Peyer's patch (tissue), 4 donors: ENCODE data around the gene PTPN13.

ENCODE experiments used
- CTCF ChIP-seq, 6 experiments: fragments of 450-650 bp in 4 of 6; fragments of 200-600 bp in 2 of 6; sonication (generic) in 1 of 6; IDR thresholded peaks; one replicate each; pipeline ENCODE4 v1.5.1; 2017 to 2019; ENCODE audit warnings: antibody characterized with exemption in 6 of 6, mild to moderate bottlenecking in 3 of 6, moderate library complexity in 1 of 6
- POLR2A ChIP-seq, 2 donors: fragments of 450-650 bp; IDR thresholded peaks; one replicate each; pipeline ENCODE4 v1.5.1; 2017; ENCODE audit warnings: antibody characterized with exemption in 2 of 2, mild to moderate bottlenecking in 2 of 2, moderate library complexity in 2 of 2

GRCh38 chr4:86564795-86565194 lies 29.3 kb upstream of the PTPN13 start:
- TF ChIP-seq CTCF (IDR thresholded peaks at IDR 0.05) (no peak), POLR2A (IDR thresholded peaks at IDR 0.05) (no peak)
